ENCODE results near the gene PTOV1. TPM values are rescaled to one million over a fixed set of nuclear protein-coding genes. Genes with fewer than 3 reads are reported as not detected.

The PTOV1 gene
- total RNA-seq, 1 experiment from 2014 or later, result 296 TPM

GRCh38 chr19:49894879-49895565 lies 44.1 kb downstream of the PTOV1 start:
- H3K4me1 Mint-ChIP-seq, result peaks cover 15% of the 10 kb centered on the region
- H3K36me3 Mint-ChIP-seq, result no peaks in the 10 kb centered on the region
- TF ChIP-seq ZNF532 (CRISPR knock-in tag; IDR thresholded peaks at IDR 0.05; ENCODE audit: borderline replicate concordance) (no peak), JAZF1 (CRISPR knock-in tag; IDR thresholded peaks at IDR 0.05) (no peak), FOXK1 (CRISPR knock-in tag; IDR thresholded peaks at IDR 0.05) (no peak), IRF2 (CRISPR knock-in tag; IDR thresholded peaks at IDR 0.05; ENCODE audit: borderline replicate concordance, low read depth) (no peak), ESRRA (CRISPR knock-in tag; IDR thresholded peaks at IDR 0.05; ENCODE audit: borderline replicate concordance) (no peak), ZNF425 (CRISPR knock-in tag; conservative IDR thresholded peaks at IDR 0.05) (no peak), ZNF219 (CRISPR knock-in tag; IDR thresholded peaks at IDR 0.05; ENCODE audit: borderline replicate concordance) (no peak), FOXP4 (CRISPR knock-in tag; IDR thresholded peaks at IDR 0.05) (no peak), STAT6 (CRISPR knock-in tag; conservative IDR thresholded peaks at IDR 0.05; ENCODE audit: low read depth) (no peak), E2F1 (CRISPR knock-in tag; IDR thresholded peaks at IDR 0.05) (no peak), ZNF138 (CRISPR knock-in tag; conservative IDR thresholded peaks at IDR 0.05) (no peak), IRF1 (CRISPR knock-in tag; IDR thresholded peaks at IDR 0.05) (no peak), AR (CRISPR knock-in tag; IDR thresholded peaks at IDR 0.05) (no peak), ZNF416 (CRISPR knock-in tag; IDR thresholded peaks at IDR 0.05) (no peak), GABPB1 (CRISPR knock-in tag; IDR thresholded peaks at IDR 0.05) (no peak)
- H3K4me3 Mint-ChIP-seq, result no peak overlapping the region
- DNase-seq (ENCODE audit: low spot score) (no peak), ATAC-seq (no peak)
- no peak overlapping the region for H3K27ac Mint-ChIP-seq
- ChIA-PET CTCF (interaction anchor here (0.5 to 1.5 kb wide), 3 partner anchors 45 to 144 kb away, joined by 3 to 6 read pairs (median 4); no protein-coding TSS in a partner anchor), POLR2A (interaction anchor here (0.5 to 1.6 kb wide), 2 partner anchors 18 to 1050 kb away, joined by 3 to 4 read pairs; partner anchors contain the start of genes AKT1S1 and TBC1D17)
- peaks cover 35% of the 10 kb centered on the region for H3K27me3 Mint-ChIP-seq (ENCODE audit: low read depth)
- no peaks in the 10 kb centered on the region for H3K9me3 Mint-ChIP-seq

Data from WTC11 (cell line).